Testis (tissue), 2 donors: Measurements from ENCODE around the gene EFR3B.

ENCODE experiments used
- POLR2A ChIP-seq: fragments of 450-650 bp; IDR thresholded peaks from one replicate; pipeline ENCODE4 v1.6.1; 2017; ENCODE audit warnings: antibody characterized with exemption, mild to moderate bottlenecking, moderate library complexity
- TF ChIP-seq, protein P1 (sequence below), 3 experiments: fragments of 450-650 bp in 2 of 3; fragments of 200-600 bp in 1 of 3; sonication (generic) in 1 of 3; IDR thresholded peaks; one replicate each; pipeline ENCODE4 v1.5.1; 2016 to 2019; ENCODE audit warnings: antibody characterized with exemption in 3 of 3, mild to moderate bottlenecking in 2 of 3, moderate library complexity in 1 of 3

DNA sequence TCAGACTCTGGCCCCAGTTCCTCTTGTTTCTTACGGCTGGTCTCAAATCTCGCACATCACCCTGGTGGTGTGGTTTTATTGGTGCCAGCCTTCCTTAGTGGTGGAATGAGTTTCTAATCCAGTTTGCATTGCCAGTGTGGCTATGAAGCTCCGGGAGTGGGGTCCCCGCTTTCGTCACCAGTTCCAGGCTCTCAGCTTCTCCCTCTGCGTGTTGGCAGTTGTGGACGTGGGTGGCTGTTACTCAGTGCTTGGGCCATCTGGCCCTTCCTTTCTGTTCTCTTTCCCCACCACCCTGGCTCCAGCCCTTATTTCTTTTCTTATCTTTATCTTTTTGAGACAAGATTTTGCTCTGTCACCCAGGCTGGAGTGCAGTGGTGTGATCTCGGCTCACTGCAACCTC is 30.1 kb downstream of the EFR3B start:
- TF ChIP-seq, protein P1, sequence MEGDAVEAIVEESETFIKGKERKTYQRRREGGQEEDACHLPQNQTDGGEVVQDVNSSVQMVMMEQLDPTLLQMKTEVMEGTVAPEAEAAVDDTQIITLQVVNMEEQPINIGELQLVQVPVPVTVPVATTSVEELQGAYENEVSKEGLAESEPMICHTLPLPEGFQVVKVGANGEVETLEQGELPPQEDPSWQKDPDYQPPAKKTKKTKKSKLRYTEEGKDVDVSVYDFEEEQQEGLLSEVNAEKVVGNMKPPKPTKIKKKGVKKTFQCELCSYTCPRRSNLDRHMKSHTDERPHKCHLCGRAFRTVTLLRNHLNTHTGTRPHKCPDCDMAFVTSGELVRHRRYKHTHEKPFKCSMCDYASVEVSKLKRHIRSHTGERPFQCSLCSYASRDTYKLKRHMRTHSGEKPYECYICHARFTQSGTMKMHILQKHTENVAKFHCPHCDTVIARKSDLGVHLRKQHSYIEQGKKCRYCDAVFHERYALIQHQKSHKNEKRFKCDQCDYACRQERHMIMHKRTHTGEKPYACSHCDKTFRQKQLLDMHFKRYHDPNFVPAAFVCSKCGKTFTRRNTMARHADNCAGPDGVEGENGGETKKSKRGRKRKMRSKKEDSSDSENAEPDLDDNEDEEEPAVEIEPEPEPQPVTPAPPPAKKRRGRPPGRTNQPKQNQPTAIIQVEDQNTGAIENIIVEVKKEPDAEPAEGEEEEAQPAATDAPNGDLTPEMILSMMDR (IDR thresholded peaks at IDR 0.05), result no peak
- no peak for TF ChIP-seq POLR2A
